HEK293 (cell line): ENCODE data around the gene KBTBD3.

ENCODE experiments used
- KLF16 ChIP-seq: fragments of 450-650 bp; formaldehyde crosslinking; IDR thresholded peaks from 2 replicates; pipeline ENCODE4 v1.5.1; 2017; ENCODE audit warnings: missing biosample characterization, missing genetic modification characterization
- REST ChIP-seq: fragments of 450-650 bp; formaldehyde crosslinking; IDR thresholded peaks from 2 replicates; pipeline ENCODE4 v1.5.1; 2016; ENCODE audit warnings: missing biosample characterization, missing genetic modification characterization
- TRIM28 ChIP-seq: IDR thresholded peaks from 2 replicates; pipeline ENCODE4 v1.6.1; 2011; ENCODE audit warnings: low read length, control low read depth, borderline replicate concordance
- YY2 ChIP-seq: fragments of 450-650 bp; formaldehyde crosslinking; IDR thresholded peaks from 2 replicates; pipeline ENCODE4 v1.5.1; 2016; ENCODE audit warnings: missing biosample characterization, missing genetic modification characterization
- ZBTB1 ChIP-seq: fragments of 450-650 bp; formaldehyde crosslinking; IDR thresholded peaks from 2 replicates; pipeline ENCODE4 v1.5.1; 2016; ENCODE audit warnings: missing biosample characterization, missing genetic modification characterization
- ZBTB11 ChIP-seq: fragments of 450-650 bp; formaldehyde crosslinking; conservative IDR thresholded peaks from 2 replicates; pipeline ENCODE4 v1.5.1; 2016; ENCODE audit warnings: low read depth, missing biosample characterization, missing genetic modification characterization
- ZNF645 ChIP-seq: fragments of 450-650 bp; formaldehyde crosslinking; IDR thresholded peaks from 2 replicates; pipeline ENCODE4; 2016; ENCODE audit warnings: missing biosample characterization, missing genetic modification characterization
- ZNF692 ChIP-seq: fragments of 450-650 bp; formaldehyde crosslinking; IDR thresholded peaks from 2 replicates; pipeline ENCODE4 v1.5.1; 2016; ENCODE audit warnings: missing biosample characterization, missing genetic modification characterization
- ZNF701 ChIP-seq: fragments of 450-650 bp; formaldehyde crosslinking; IDR thresholded peaks from 2 replicates; pipeline ENCODE4 v1.5.1; 2016; ENCODE audit warnings: missing biosample characterization, missing genetic modification characterization
- ZNF76 ChIP-seq: fragments of 450-650 bp; formaldehyde crosslinking; IDR thresholded peaks from 2 replicates; pipeline ENCODE4; 2016; ENCODE audit warnings: low read depth, missing biosample characterization, missing genetic modification characterization, borderline replicate concordance
- ZNF837 ChIP-seq: fragments of 450-650 bp; formaldehyde crosslinking; IDR thresholded peaks from 2 replicates; pipeline ENCODE4 v1.5.1; 2016; ENCODE audit warnings: missing biosample characterization, missing genetic modification characterization
- TF ChIP-seq, protein P1 (sequence below): fragments of 450-650 bp; formaldehyde crosslinking; IDR thresholded peaks from 2 replicates; pipeline ENCODE4 v1.5.1; 2016; ENCODE audit warnings: missing biosample characterization, missing genetic modification characterization
- TF ChIP-seq, protein P2 (sequence below): fragments of 450-650 bp; formaldehyde crosslinking; IDR thresholded peaks from 2 replicates; pipeline ENCODE4 v1.5.1; 2016; ENCODE audit warnings: missing biosample characterization, missing genetic modification characterization, low read depth
- TF ChIP-seq, protein P3 (sequence below): fragments of 450-650 bp; formaldehyde crosslinking; IDR thresholded peaks from 2 replicates; pipeline ENCODE4 v1.5.1; 2017; ENCODE audit warnings: missing biosample characterization, missing genetic modification characterization

DNA sequence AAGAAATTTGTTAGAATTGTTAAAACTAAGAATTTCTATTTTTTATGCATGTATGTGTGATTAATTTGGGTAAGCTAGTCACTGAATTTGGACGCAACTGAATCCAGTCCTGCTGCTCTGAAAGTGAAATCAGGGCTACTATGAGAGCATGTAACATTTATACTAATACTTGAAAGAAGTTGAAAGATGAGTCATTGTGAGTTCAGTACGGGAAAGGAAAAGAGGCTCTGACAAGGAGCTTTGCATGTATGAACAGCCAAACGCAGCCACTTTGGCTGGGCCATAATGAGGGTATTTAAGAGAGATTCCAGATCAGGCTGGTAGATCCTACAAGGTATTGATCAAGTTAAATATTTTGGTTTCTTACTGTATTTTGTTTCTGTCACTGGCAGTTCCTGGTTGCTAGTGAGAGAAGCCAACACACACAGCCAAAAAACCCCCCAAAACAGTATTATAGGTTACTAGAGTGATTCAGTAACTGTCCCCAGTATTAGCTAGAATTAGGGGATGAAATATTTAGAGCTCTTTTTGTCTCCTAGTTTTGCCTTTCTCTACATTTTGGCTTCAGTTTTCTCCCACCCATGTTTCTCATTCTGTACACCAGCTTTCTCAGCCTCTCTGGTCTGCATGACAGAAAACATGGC lies 14.5 kb upstream of the KBTBD3 start:
- TF ChIP-seq, protein P1, sequence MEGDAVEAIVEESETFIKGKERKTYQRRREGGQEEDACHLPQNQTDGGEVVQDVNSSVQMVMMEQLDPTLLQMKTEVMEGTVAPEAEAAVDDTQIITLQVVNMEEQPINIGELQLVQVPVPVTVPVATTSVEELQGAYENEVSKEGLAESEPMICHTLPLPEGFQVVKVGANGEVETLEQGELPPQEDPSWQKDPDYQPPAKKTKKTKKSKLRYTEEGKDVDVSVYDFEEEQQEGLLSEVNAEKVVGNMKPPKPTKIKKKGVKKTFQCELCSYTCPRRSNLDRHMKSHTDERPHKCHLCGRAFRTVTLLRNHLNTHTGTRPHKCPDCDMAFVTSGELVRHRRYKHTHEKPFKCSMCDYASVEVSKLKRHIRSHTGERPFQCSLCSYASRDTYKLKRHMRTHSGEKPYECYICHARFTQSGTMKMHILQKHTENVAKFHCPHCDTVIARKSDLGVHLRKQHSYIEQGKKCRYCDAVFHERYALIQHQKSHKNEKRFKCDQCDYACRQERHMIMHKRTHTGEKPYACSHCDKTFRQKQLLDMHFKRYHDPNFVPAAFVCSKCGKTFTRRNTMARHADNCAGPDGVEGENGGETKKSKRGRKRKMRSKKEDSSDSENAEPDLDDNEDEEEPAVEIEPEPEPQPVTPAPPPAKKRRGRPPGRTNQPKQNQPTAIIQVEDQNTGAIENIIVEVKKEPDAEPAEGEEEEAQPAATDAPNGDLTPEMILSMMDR (tag by site-specific recombination) = no peak
- TF ChIP-seq ZNF701 (tag by site-specific recombination) = no peak
- TF ChIP-seq ZNF692 (tag by site-specific recombination) = no peak
- TF ChIP-seq, protein P2, sequence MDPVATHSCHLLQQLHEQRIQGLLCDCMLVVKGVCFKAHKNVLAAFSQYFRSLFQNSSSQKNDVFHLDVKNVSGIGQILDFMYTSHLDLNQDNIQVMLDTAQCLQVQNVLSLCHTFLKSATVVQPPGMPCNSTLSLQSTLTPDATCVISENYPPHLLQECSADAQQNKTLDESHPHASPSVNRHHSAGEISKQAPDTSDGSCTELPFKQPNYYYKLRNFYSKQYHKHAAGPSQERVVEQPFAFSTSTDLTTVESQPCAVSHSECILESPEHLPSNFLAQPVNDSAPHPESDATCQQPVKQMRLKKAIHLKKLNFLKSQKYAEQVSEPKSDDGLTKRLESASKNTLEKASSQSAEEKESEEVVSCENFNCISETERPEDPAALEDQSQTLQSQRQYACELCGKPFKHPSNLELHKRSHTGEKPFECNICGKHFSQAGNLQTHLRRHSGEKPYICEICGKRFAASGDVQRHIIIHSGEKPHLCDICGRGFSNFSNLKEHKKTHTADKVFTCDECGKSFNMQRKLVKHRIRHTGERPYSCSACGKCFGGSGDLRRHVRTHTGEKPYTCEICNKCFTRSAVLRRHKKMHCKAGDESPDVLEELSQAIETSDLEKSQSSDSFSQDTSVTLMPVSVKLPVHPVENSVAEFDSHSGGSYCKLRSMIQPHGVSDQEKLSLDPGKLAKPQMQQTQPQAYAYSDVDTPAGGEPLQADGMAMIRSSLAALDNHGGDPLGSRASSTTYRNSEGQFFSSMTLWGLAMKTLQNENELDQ (tag by site-specific recombination) = no peak
- TF ChIP-seq ZNF76 = no peak
- no peak for TF ChIP-seq ZBTB11 (tag by site-specific recombination)
- no peak for TF ChIP-seq ZBTB1 (tag by site-specific recombination)
- no peak for TF ChIP-seq ZNF837 (tag by site-specific recombination)
- no peak for TF ChIP-seq KLF16 (tag by site-specific recombination)
- TF ChIP-seq, protein P3, sequence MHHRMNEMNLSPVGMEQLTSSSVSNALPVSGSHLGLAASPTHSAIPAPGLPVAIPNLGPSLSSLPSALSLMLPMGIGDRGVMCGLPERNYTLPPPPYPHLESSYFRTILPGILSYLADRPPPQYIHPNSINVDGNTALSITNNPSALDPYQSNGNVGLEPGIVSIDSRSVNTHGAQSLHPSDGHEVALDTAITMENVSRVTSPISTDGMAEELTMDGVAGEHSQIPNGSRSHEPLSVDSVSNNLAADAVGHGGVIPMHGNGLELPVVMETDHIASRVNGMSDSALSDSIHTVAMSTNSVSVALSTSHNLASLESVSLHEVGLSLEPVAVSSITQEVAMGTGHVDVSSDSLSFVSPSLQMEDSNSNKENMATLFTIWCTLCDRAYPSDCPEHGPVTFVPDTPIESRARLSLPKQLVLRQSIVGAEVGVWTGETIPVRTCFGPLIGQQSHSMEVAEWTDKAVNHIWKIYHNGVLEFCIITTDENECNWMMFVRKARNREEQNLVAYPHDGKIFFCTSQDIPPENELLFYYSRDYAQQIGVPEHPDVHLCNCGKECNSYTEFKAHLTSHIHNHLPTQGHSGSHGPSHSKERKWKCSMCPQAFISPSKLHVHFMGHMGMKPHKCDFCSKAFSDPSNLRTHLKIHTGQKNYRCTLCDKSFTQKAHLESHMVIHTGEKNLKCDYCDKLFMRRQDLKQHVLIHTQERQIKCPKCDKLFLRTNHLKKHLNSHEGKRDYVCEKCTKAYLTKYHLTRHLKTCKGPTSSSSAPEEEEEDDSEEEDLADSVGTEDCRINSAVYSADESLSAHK (tag by site-specific recombination) = no peak
- TF ChIP-seq ZNF645 (tag by site-specific recombination) = no peak
- TF ChIP-seq YY2 (tag by site-specific recombination) = no peak
- no peak for TF ChIP-seq TRIM28
- TF ChIP-seq REST (tag by site-specific recombination) = no peak
